Measurements from ENCODE around the gene SPAG9. TPM values are rescaled to one million over a fixed set of nuclear protein-coding genes. Genes with fewer than 3 reads are reported as not detected.

SPAG9 gene
- total RNA-seq, 4 donors from 2014 or later = 81.2 to 99.9 (median 89.9) TPM

DNA sequence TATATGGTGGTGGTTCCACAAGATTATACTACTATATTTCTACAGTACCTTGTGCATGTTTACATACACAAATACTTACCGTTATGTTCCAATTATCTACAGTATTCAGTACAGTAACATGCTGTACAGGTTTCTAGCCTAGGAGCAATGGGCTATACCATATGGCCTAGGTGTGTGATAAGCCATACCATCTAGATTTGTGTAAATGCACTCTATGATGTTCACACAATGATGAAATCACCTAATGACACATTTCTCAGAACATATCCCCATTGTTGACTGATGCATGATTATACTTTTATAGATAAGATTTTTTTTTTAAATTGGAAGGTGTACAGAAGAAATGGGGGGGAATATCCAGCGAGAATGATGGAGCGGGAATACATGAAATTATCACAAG is 131.5 kb downstream of the SPAG9 start:
- Histone ChIP-seq H3K4me1 (no peaks in the 10 kb centered on the region), H3K4me3 (no peak overlapping the region), H3K9me3 (no peaks in the 10 kb centered on the region), H3K27me3 (no peaks in the 10 kb centered on the region), H3K36me3 (peaks cover 69 to 100% (median 84%) of the 10 kb centered on the region in 4 donors), H3K27ac (replicated peaks in 1 of 4) (no peak overlapping the region)
- no peak for TF ChIP-seq CTCF (IDR thresholded peaks at IDR 0.05)
- TF ChIP-seq POLR2A (IDR thresholded peaks at IDR 0.05; ENCODE audit: low read depth) = no peak
- TF ChIP-seq POLR2AphosphoS5 (IDR thresholded peaks at IDR 0.05) = no peak
- no peak for TF ChIP-seq EP300 (IDR thresholded peaks at IDR 0.05)
- intact Hi-C loops (cut with DNase I) = no loop called here
- DNase-seq (ENCODE audit: extremely low spot score) = no peak
- 96% methylated on average over 3 of the region's 3 CpGs for WGBS

DNA sequence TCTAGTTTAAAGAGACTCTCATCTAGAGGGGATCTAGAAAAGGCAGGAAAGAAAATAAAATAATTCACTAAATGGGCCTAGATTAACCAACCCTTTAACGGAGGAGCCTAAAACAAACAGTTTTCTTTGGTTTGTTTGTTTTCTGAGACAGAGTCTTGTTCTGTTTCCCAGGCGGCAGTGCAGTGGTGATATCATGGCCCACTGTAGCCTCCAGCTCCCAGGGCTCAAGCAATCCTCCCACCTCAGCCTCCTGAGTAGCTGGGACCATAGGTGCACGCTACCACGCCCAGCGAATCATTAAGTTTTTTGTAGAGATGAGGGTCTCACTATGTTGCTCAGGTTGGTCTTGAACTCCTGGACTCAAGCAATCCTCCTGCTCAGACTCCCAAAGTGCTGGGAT is 132.2 kb downstream of the SPAG9 start:
- TF ChIP-seq EP300 (IDR thresholded peaks at IDR 0.05) = no peak
- no peak for TF ChIP-seq POLR2AphosphoS5 (IDR thresholded peaks at IDR 0.05)
- no peak for TF ChIP-seq POLR2A (IDR thresholded peaks at IDR 0.05; ENCODE audit: low read depth)
- DNase-seq (ENCODE audit: extremely low spot score) = no peak
- intact Hi-C loops (cut with DNase I) = no loop called here
- H3K27ac ChIP-seq (replicated peaks in 1 of 4) = no peak overlapping the region
- 89% methylated on average over 5 of the region's 5 CpGs for WGBS
- no peak overlapping the region for H3K4me3 ChIP-seq
- peaks cover 65 to 100% (median 82%) of the 10 kb centered on the region in 4 donors for H3K36me3 ChIP-seq
- no peaks in the 10 kb centered on the region for H3K27me3 ChIP-seq
- H3K4me1 ChIP-seq = no peaks in the 10 kb centered on the region
- H3K9me3 ChIP-seq = no peaks in the 10 kb centered on the region

GRCh38 chr17:50986989-50987660 is 133.5 kb downstream of the SPAG9 start:
- WGBS = 86% methylated on average over 1 of the region's 1 CpG
- Histone ChIP-seq H3K4me1 (no peaks in the 10 kb centered on the region), H3K36me3 (peaks cover 55 to 100% (median 79%) of the 10 kb centered on the region in 4 donors), H3K9me3 (no peaks in the 10 kb centered on the region), H3K27me3 (no peaks in the 10 kb centered on the region), H3K4me3 (no peak overlapping the region), H3K27ac (replicated peaks in 1 of 4) (no peak overlapping the region)
- no peak for DNase-seq (ENCODE audit: extremely low spot score)
- intact Hi-C loops (cut with DNase I) = no loop called here
- TF ChIP-seq POLR2AphosphoS5 (IDR thresholded peaks at IDR 0.05) (no peak), POLR2A (IDR thresholded peaks at IDR 0.05; ENCODE audit: low read depth) (no peak), EP300 (IDR thresholded peaks at IDR 0.05) (no peak), CTCF (IDR thresholded peaks at IDR 0.05) (no peak)

- peaks cover 51 to 100% (median 78%) of the 10 kb centered on the region in 4 donors for H3K36me3 ChIP-seq
- intact Hi-C loops (cut with DNase I) = no loop called here
These were observed 139.4 kb downstream of the SPAG9 start for GRCh38 chr17:50981279-50981678.

DNA sequence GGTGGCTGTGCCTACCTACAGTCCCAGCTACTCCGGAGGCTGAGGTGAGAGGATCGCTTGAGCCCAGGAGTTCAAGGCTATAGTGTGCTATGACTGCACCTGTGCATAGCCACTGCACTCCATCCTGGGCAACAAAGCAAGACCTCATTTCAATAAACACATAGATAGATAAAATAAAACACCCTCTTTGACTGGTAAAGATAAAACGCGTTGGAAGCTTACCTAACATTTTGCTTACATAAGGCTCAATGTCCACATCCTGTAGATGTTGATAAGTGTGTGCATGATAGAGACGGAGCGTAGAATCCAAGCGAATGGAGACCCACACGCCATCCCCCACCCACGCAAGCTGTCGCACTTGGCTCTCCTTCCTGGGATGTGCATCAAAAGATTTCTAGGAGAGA is 141.1 kb downstream of the SPAG9 start:
- Histone ChIP-seq H3K9me3 (no peaks in the 10 kb centered on the region), H3K27me3 (no peaks in the 10 kb centered on the region), H3K27ac (replicated peaks in 1 of 4) (no peak overlapping the region), H3K36me3 (peaks cover 53 to 97% (median 77%) of the 10 kb centered on the region in 4 donors), H3K4me3 (no peak overlapping the region), H3K4me1 (peaks cover 0 to 3% (median 2%) of the 10 kb centered on the region in 4 donors)
- no peak for TF ChIP-seq CTCF (IDR thresholded peaks at IDR 0.05)
- TF ChIP-seq POLR2A (IDR thresholded peaks at IDR 0.05; ENCODE audit: low read depth) = no peak
- no peak for TF ChIP-seq POLR2AphosphoS5 (IDR thresholded peaks at IDR 0.05)
- TF ChIP-seq EP300 (IDR thresholded peaks at IDR 0.05) = no peak
- intact Hi-C loops (cut with DNase I) = no loop called here
- DNase-seq (ENCODE audit: extremely low spot score) = no peak
- WGBS = 89% methylated on average over 10 of the region's 10 CpGs

More at GRCh38 chr17:50981279-50981678, 139.4 kb downstream of the SPAG9 start:
- Histone ChIP-seq H3K27ac (replicated peaks in 1 of 4) (no peak overlapping the region), H3K4me1 (peaks cover 0 to 3% (median 2%) of the 10 kb centered on the region in 4 donors), H3K9me3 (no peaks in the 10 kb centered on the region), H3K4me3 (no peak overlapping the region), H3K27me3 (no peaks in the 10 kb centered on the region)
- DNase-seq (ENCODE audit: extremely low spot score) = no peak
- TF ChIP-seq EP300 (IDR thresholded peaks at IDR 0.05) (no peak), CTCF (IDR thresholded peaks at IDR 0.05) (no peak), POLR2A (IDR thresholded peaks at IDR 0.05; ENCODE audit: low read depth) (no peak), POLR2AphosphoS5 (IDR thresholded peaks at IDR 0.05) (no peak)
